H1 (cell line): ENCODE results near the gene VRK3. TPM values are rescaled to one million over a fixed set of nuclear protein-coding genes. Genes with fewer than 3 reads are reported as not detected.

ENCODE experiments used
- CTCF ChIA-PET: fragments of 300-600 bp; sonication (Branson Sonifier 250); formaldehyde crosslinking; loops from one replicate; lab custom pipeline; 2021; ENCODE audit not compliant: partially characterized antibody; lab: Charles Lee
- POLR2A ChIA-PET: fragments of 300-600 bp; sonication (Branson Sonifier 250); formaldehyde crosslinking; loops from one replicate; lab custom pipeline; 2021; ENCODE audit warnings: inconsistent platforms; ENCODE audit not compliant: partially characterized antibody; lab: Charles Lee
- DNase-seq, 2 experiments: peaks; one replicate each; pipeline versions ENCODE4 v3.0.0 to v3.0.0-alpha.2; 2010 to 2022; ENCODE audit warnings: low spot score in 2 of 2, low read depth in 1 of 2, mixed read lengths in 1 of 2
- FAIRE-seq: peaks from 2 replicates; lab custom pipeline; 2011; peaks lifted over from hg19 to GRCh38; lab: Jason Lieb, UNC
- H2AFZ ChIP-seq: 2 replicates; pipeline ENCODE4 v1.8.1; 2012; ENCODE audit warnings: low read length, inconsistent platforms
- H2AK5ac ChIP-seq: 2 replicates; pipeline ENCODE4 v1.6.1; 2013; ENCODE audit warnings: low read depth, low read length
- H2BK120ac ChIP-seq: replicated peaks from 2 replicates; pipeline ENCODE3; 2013; ENCODE audit warnings: low read depth, low read length, inconsistent platforms
- H2BK12ac ChIP-seq: 2 replicates; pipeline ENCODE4 v1.6.1; 2013; ENCODE audit warnings: low read depth, low read length
- H2BK15ac ChIP-seq: 2 replicates; pipeline ENCODE4 v1.6.1; 2013; ENCODE audit warnings: low read length
- H2BK20ac ChIP-seq: 2 replicates; pipeline ENCODE4 v1.6.1; 2013; ENCODE audit warnings: low read length
- H2BK5ac ChIP-seq: 2 replicates; pipeline ENCODE4 v1.6.1; 2013; ENCODE audit warnings: low read depth, low read length
- H3K14ac ChIP-seq: 2 replicates; pipeline ENCODE4 v1.6.1; 2013; ENCODE audit warnings: inconsistent platforms; ENCODE audit not compliant: insufficient read length
- H3K18ac ChIP-seq: 2 replicates; pipeline ENCODE4 v1.6.1; 2013; ENCODE audit warnings: low read length; ENCODE audit errors: extremely low read depth
- H3K23ac ChIP-seq: 2 replicates; pipeline ENCODE4 v1.6.1; 2013; ENCODE audit warnings: inconsistent platforms; ENCODE audit not compliant: insufficient read length
- H3K23me2 ChIP-seq: 2 replicates; pipeline ENCODE4 v1.6.1; 2013; ENCODE audit warnings: low read depth, low read length
- H3K27ac ChIP-seq: 2 replicates; pipeline ENCODE4 v1.6.1; 2011; ENCODE audit warnings: low read depth, low read length, inconsistent platforms
- H3K27me3 ChIP-seq, 4 experiments: replicated peaks in 1 of 4; 1 replicate in 1 of 4; 2 replicates in 3 of 4; pipeline versions ENCODE4 v1.6.1 to v1.8.1; 2011 to 2013; ENCODE audit warnings: low read length in 3 of 4, mild to moderate bottlenecking in 3 of 4, inconsistent platforms in 2 of 4, mixed read lengths in 2 of 4, moderate library complexity in 1 of 4; ENCODE audit not compliant: control insufficient read depth in 3 of 4, insufficient read depth in 3 of 4; ENCODE audit errors: extremely low read depth in 1 of 4
- H3K36me3 ChIP-seq, 4 experiments: 2 replicates each; pipeline versions ENCODE4 v1.6.1 to v1.8.1; 2011 to 2013; ENCODE audit warnings: mild to moderate bottlenecking in 4 of 4, low read length in 3 of 4, moderate library complexity in 2 of 4, control low read depth in 1 of 4, inconsistent platforms in 1 of 4; ENCODE audit not compliant: insufficient read depth in 4 of 4, control insufficient read depth in 2 of 4
- H3K4ac ChIP-seq: replicated peaks from 2 replicates; pipeline ENCODE3; 2013; ENCODE audit warnings: low read length, low read depth, mixed read lengths, inconsistent platforms; ENCODE audit not compliant: insufficient read length
- H3K4me1 ChIP-seq, 4 experiments: replicated peaks in 1 of 4; 1 replicate in 1 of 4; 2 replicates in 3 of 4; pipeline versions ENCODE4 v1.6.1 to v1.8.1; 2011 to 2013; ENCODE audit warnings: low read length in 3 of 4, inconsistent platforms in 2 of 4, mixed read lengths in 1 of 4; ENCODE audit not compliant: insufficient read depth in 4 of 4, control insufficient read depth in 3 of 4
- H3K4me2 ChIP-seq, 2 experiments: 2 replicates each; pipeline versions ENCODE4 v1.6.1 to v1.8.1; 2011 to 2013; ENCODE audit warnings: low read depth in 2 of 2, low read length in 2 of 2, control low read depth in 1 of 2, inconsistent platforms in 1 of 2, mild to moderate bottlenecking in 1 of 2; ENCODE audit not compliant: insufficient read depth in 1 of 2
- H3K4me3 ChIP-seq, 4 experiments: fragments of 200-600, 300-600 bp in 1 of 4; sonication (generic), shearing (Covaris generic), sonication (Bioruptor Twin) in 1 of 4; 2 replicates each; pipeline versions ENCODE4 v1.5.1 to v1.8.1; 2011 to 2016; ENCODE audit warnings: low read length in 4 of 4, low read depth in 3 of 4, control low read depth in 2 of 4, inconsistent platforms in 2 of 4, mild to moderate bottlenecking in 2 of 4, mixed read lengths in 1 of 4, moderate library complexity in 1 of 4; ENCODE audit not compliant: insufficient read depth in 2 of 4; ENCODE audit errors: extremely low read depth in 1 of 4
- H3K56ac ChIP-seq: replicated peaks from 2 replicates; pipeline ENCODE3; 2013; ENCODE audit warnings: low read depth, mild to moderate bottlenecking, mixed read lengths, low read length, inconsistent platforms; ENCODE audit not compliant: insufficient read length
- H3K79me1 ChIP-seq: 2 replicates; pipeline ENCODE4 v1.6.1; 2013; ENCODE audit warnings: low read depth, low read length, control low read depth
- H3K79me2 ChIP-seq, 2 experiments: 2 replicates each; pipeline versions ENCODE4 v1.6.1 to v1.8.1; 2012 to 2013; ENCODE audit warnings: low read length in 2 of 2, mild to moderate bottlenecking in 2 of 2, inconsistent platforms in 1 of 2; ENCODE audit not compliant: insufficient read depth in 2 of 2, control insufficient read depth in 1 of 2
- H3K9ac ChIP-seq, 4 experiments: replicated peaks in 1 of 4; 1 replicate in 1 of 4; 2 replicates in 3 of 4; pipeline versions ENCODE4 v1.6.1 to v1.8.1; 2011 to 2013; ENCODE audit warnings: low read depth in 3 of 4, low read length in 3 of 4, control low read depth in 2 of 4, mild to moderate bottlenecking in 2 of 4, moderate library complexity in 2 of 4, inconsistent platforms in 1 of 4; ENCODE audit errors: extremely low read depth in 1 of 4
- H3K9me3 ChIP-seq, 2 experiments: 2 replicates each; pipeline versions ENCODE4 v1.6.1 to v1.8.1; 2012 to 2013; ENCODE audit warnings: mild to moderate bottlenecking in 2 of 2, moderate library complexity in 2 of 2, control low read depth in 1 of 2, inconsistent platforms in 1 of 2, low read depth in 1 of 2, low read length in 1 of 2, mixed read lengths in 1 of 2; ENCODE audit not compliant: insufficient read depth in 2 of 2
- H4K20me1 ChIP-seq, 2 experiments: replicated peaks in 1 of 2; 2 replicates each; pipeline versions ENCODE3 to v1.8.1; 2011 to 2013; ENCODE audit warnings: inconsistent platforms in 2 of 2, low read length in 2 of 2, mild to moderate bottlenecking in 1 of 2; ENCODE audit not compliant: insufficient read depth in 2 of 2, control insufficient read depth in 1 of 2
- H4K5ac ChIP-seq: 2 replicates; pipeline ENCODE4 v1.6.1; 2013; ENCODE audit warnings: low read length, low read depth, mixed read lengths, inconsistent platforms; ENCODE audit not compliant: insufficient read length
- H4K8ac ChIP-seq: 2 replicates; pipeline ENCODE4 v1.8.0; 2013; ENCODE audit warnings: mild to moderate bottlenecking, moderate library complexity, low read length, inconsistent platforms; ENCODE audit not compliant: insufficient read depth; ENCODE audit errors: extremely low read depth
- H4K91ac ChIP-seq: replicated peaks from 2 replicates; pipeline ENCODE3; 2013; ENCODE audit warnings: low read length, mixed read lengths, inconsistent platforms; ENCODE audit not compliant: insufficient read length
- CBX5 ChIP-seq: fragments of 300-800, 300-1000 bp; sonication (generic); IDR thresholded peaks from 2 replicates; pipeline ENCODE4 v1.7.1; 2016; ENCODE audit warnings: antibody characterized with exemption, low read length, low read depth
- CHD1 ChIP-seq: IDR thresholded peaks from 2 replicates; pipeline ENCODE4 v1.6.1; 2012; ENCODE audit warnings: low read depth, low read length, improper control_type of control experiment
- EGR1 ChIP-seq: IDR thresholded peaks from 2 replicates; pipeline ENCODE4 v1.6.1; 2011; ENCODE audit warnings: low read depth, low read length, borderline replicate concordance
- EP300 ChIP-seq, 2 experiments: IDR thresholded peaks; 1 replicate in 1 of 2; 2 replicates in 1 of 2; pipeline ENCODE4 v1.6.1; 2011 to 2012; ENCODE audit warnings: low read depth in 2 of 2, low read length in 2 of 2, mild to moderate bottlenecking in 2 of 2, borderline replicate concordance in 1 of 2, inconsistent platforms in 1 of 2, moderate library complexity in 1 of 2
- SIRT6 ChIP-seq: IDR thresholded peaks from one replicate; pipeline ENCODE4 v1.7.1; 2012; ENCODE audit warnings: low read length, inconsistent platforms
- TBP ChIP-seq: IDR thresholded peaks from 2 replicates; pipeline ENCODE4 v1.6.1; 2011; ENCODE audit warnings: low read depth, low read length, improper control_type of control experiment
- YY1 ChIP-seq: IDR thresholded peaks from 2 replicates; pipeline ENCODE4 v1.6.1; 2011; ENCODE audit warnings: low read depth, mild to moderate bottlenecking, low read length
- WGBS, 2 experiments: shearing (Covaris generic) in 1 of 2; methylation state at CpG; one replicate each; pipeline versions ENCODE4 v1.1.6 to v1.1.7; 2013 to 2015; ENCODE audit warnings: low lambda C conversion rate in 2 of 2, mixed read lengths in 2 of 2, inconsistent platforms in 1 of 2, low coverage in 1 of 2, missing lambda C conversion rate in 1 of 2; ENCODE audit not compliant: insufficient replicate concordance in 2 of 2, insufficient coverage in 1 of 2, insufficient read length in 1 of 2; ENCODE audit errors: extremely low coverage in 1 of 2, missing lambda C conversion rate in 1 of 2; 5-methylcytosine and 5-hydroxymethylcytosine counted together
- polyA plus RNA-seq, 7 experiments: library from polyadenylated mRNA; depleted of rRNA in 3 of 7; stranded (reverse) in 5 of 7; unstranded in 2 of 7; fragments of >200 nt in 5 of 7; fragments of 200-250 nt in 2 of 7; gene quantifications; 1 replicate in 5 of 7; 2 replicates in 1 of 7; 4 replicates in 1 of 7; pipeline versions ENCODE4 v1.2.1 to v1.2.3, GENCODE V29; 2011 to 2013; ENCODE audit warnings: missing spikeins in 2 of 7, mixed read lengths in 2 of 7
- total RNA-seq: library from RNA; stranded (reverse); fragmentation: NEBNext Ultra II Directional; extraction: Animal tissue kit (Norgen Biotek cat#: 25700); gene quantifications from 2 replicates; pipeline ENCODE4 v1.2.1, GENCODE V29; 2021

VRK3 gene
- total and polyA plus RNA-seq, 2 of the 8 experiments (the other 6 are each of a cell fraction or from before 2014, with no cell fraction given) = 21.3 to 36.1 TPM

GRCh38 chr19:50044922-50045321, 19.8 kb upstream of the VRK3 start:
- no peak overlapping the region for H4K91ac ChIP-seq
- H2BK20ac ChIP-seq = no peak overlapping the region
- no peak overlapping the region for H3K4ac ChIP-seq
- H2BK5ac ChIP-seq = no peak overlapping the region
- H3K36me3 ChIP-seq = peaks cover 52 to 83% (median 72%) of the 10 kb centered on the region in 4 experiments
- H3K79me1 ChIP-seq = no peaks in the 10 kb centered on the region; the same call in 1 of the 2 replicates
- H3K23ac ChIP-seq = no peak overlapping the region
- H4K8ac ChIP-seq = no peak overlapping the region
- no peaks in the 10 kb centered on the region for H3K79me2 ChIP-seq
- no peak overlapping the region for H3K56ac ChIP-seq
- POLR2A ChIA-PET = no interaction called here
- no peak overlapping the region for H4K5ac ChIP-seq
- no peaks in the 10 kb centered on the region for H3K4me1 ChIP-seq
- no peak overlapping the region for H2BK15ac ChIP-seq
- no peaks in the 10 kb centered on the region; the same call in 1 of the 2 replicates for H3K23me2 ChIP-seq
- FAIRE-seq = no peak
- H3K27me3 ChIP-seq = no peaks in the 10 kb centered on the region
- no peak overlapping the region for H2AFZ ChIP-seq
- WGBS, 2 experiments = 91% methylated on average over 7 of the region's 7 CpGs; no CpG with 5 or more reads in 1 of the 2 experiments
- H2AK5ac ChIP-seq = no peak overlapping the region
- no peak overlapping the region for H3K4me3 ChIP-seq
- no peak overlapping the region for H3K18ac ChIP-seq
- H3K14ac ChIP-seq = no peak overlapping the region
- no peak overlapping the region for H2BK120ac ChIP-seq
- peaks cover 65 to 77% of the 10 kb centered on the region in 2 experiments for H3K9me3 ChIP-seq
- no peak overlapping the region for H3K27ac ChIP-seq
- CTCF ChIA-PET = no interaction called here
- no peak overlapping the region for H3K4me2 ChIP-seq
- no peak overlapping the region for H2BK12ac ChIP-seq
- no peaks in the 10 kb centered on the region for H4K20me1 ChIP-seq
- no peak overlapping the region for H3K9ac ChIP-seq
- DNase-seq = no peak
- TF ChIP-seq SIRT6 (no peak), YY1 (no peak), EP300 (IDR thresholded peaks at IDR 0.05; ENCODE audit: borderline replicate concordance in 1 of 2, low read depth in 2 of 2, low read length in 2 of 2) (no peak), EGR1 (no peak), CBX5 (no peak), TBP (no peak), CHD1 (no peak)
